ENCODE results near the gene ZDHHC7. TPM values are rescaled to one million over a fixed set of nuclear protein-coding genes. Genes with fewer than 3 reads are reported as not detected.
A peak's percentile ranks its signal among the peaks of the same experiment; 100 is the strongest.
"Not testable (repeated sequence)": the region's sequence is repeated elsewhere in the genome, so short reads cannot be mapped to it uniquely, and the experiment has no call there.

ZDHHC7 gene
- total RNA-seq, 2 experiments from 2014 or later, result 16.6 to 17.9 TPM

- H3K9me3 Mint-ChIP-seq, result no peaks in the 10 kb centered on the region
- intact Hi-C loops (cut with micrococcal nuclease), result loop anchor here (1.0 to 10.0 kb wide), 5 partner anchors 27 to 445 kb away; no protein-coding TSS in a partner anchor
- CTCF ChIA-PET, result interaction anchor here (0.6 to 6.2 kb wide), 28 partner anchors 9 to 937 kb away, joined by 3 to 82 read pairs (median 4); partner anchors contain the start of gene TAF1C
- H3K36me3 Mint-ChIP-seq (ENCODE audit: low read depth), result no peaks in the 10 kb centered on the region
- no peaks in the 10 kb centered on the region for H3K27me3 Mint-ChIP-seq (ENCODE audit: low read depth)
- H3K4me3 Mint-ChIP-seq, result no peak overlapping the region
- peak; percentile 83 for DNase-seq
- H3K27ac Mint-ChIP-seq, result no peak overlapping the region
- no peaks in the 10 kb centered on the region for H3K4me1 Mint-ChIP-seq (ENCODE audit: low read depth)
These were observed 58.8 kb downstream of the ZDHHC7 start for GRCh38 chr16:84952335-84953189.

GRCh38 chr16:84950906-84951305, 60.4 kb downstream of the ZDHHC7 start:
- H3K36me3 Mint-ChIP-seq (ENCODE audit: low read depth), result no peaks in the 10 kb centered on the region
- DNase-seq, result peak; percentile 43
- intact Hi-C loops (cut with micrococcal nuclease), result loop anchor here (5.0 to 10.0 kb wide), 2 partner anchors 276 to 444 kb away; no protein-coding TSS in a partner anchor
- H3K27me3 Mint-ChIP-seq (ENCODE audit: low read depth), result no peaks in the 10 kb centered on the region
- H3K27ac Mint-ChIP-seq, result no peak overlapping the region
- no peak overlapping the region for H3K4me3 Mint-ChIP-seq
- CTCF ChIA-PET, result interaction anchor here (0.8 to 6.2 kb wide), 8 partner anchors 12 to 212 kb away, joined by 3 to 82 read pairs (median 10); no protein-coding TSS in a partner anchor
- no peaks in the 10 kb centered on the region for H3K4me1 Mint-ChIP-seq (ENCODE audit: low read depth)
- H3K9me3 Mint-ChIP-seq, result no peaks in the 10 kb centered on the region

DNA sequence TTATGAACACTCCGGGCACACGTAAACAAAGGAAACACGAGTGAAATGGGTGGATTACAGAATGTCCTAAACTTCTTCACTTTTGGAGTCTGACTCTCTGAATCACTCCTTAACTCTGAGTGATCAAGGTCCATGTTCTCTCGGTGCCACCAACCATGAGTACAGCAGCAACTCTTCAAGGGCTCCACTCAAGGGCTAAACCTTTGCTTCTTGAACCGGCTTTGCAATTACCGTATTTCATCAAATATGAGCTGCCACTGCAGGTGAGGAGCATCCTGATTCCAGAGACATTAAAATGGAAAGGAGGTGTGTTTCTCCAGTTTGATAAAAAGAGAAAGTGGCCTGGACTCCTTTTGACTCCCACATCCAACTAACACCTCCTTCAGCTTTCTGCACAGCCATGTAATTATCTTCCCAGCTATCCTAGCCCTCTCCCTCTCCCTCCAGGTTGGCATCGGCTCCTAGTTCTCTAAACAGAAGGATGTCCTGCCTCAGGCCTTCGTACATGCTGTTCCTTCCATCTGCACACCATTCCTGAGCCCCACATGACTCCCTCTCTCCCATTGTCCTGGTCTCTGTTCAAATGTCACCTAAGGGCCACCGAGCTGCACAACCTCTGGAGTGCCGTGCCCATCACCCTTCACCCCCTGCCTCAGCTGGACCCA, 61.4 kb downstream of the ZDHHC7 start:
- DNase-seq, result no peak
- no peaks in the 10 kb centered on the region for H3K4me1 Mint-ChIP-seq (ENCODE audit: low read depth)
- no peak overlapping the region for H3K4me3 Mint-ChIP-seq
- peaks cover 2% of the 10 kb centered on the region for H3K9me3 Mint-ChIP-seq
- CTCF ChIA-PET, result interaction anchor here (1.3 to 6.2 kb wide), 4 partner anchors 13 to 64 kb away, joined by 3 to 82 read pairs (median 18); no protein-coding TSS in a partner anchor
- intact Hi-C loops (cut with micrococcal nuclease), result loop anchor here (5.0 to 10.0 kb wide), 2 partner anchors 275 to 443 kb away; no protein-coding TSS in a partner anchor
- H3K27me3 Mint-ChIP-seq (ENCODE audit: low read depth), result no peaks in the 10 kb centered on the region
- no peaks in the 10 kb centered on the region for H3K36me3 Mint-ChIP-seq (ENCODE audit: low read depth)
- no peak overlapping the region for H3K27ac Mint-ChIP-seq

DNA sequence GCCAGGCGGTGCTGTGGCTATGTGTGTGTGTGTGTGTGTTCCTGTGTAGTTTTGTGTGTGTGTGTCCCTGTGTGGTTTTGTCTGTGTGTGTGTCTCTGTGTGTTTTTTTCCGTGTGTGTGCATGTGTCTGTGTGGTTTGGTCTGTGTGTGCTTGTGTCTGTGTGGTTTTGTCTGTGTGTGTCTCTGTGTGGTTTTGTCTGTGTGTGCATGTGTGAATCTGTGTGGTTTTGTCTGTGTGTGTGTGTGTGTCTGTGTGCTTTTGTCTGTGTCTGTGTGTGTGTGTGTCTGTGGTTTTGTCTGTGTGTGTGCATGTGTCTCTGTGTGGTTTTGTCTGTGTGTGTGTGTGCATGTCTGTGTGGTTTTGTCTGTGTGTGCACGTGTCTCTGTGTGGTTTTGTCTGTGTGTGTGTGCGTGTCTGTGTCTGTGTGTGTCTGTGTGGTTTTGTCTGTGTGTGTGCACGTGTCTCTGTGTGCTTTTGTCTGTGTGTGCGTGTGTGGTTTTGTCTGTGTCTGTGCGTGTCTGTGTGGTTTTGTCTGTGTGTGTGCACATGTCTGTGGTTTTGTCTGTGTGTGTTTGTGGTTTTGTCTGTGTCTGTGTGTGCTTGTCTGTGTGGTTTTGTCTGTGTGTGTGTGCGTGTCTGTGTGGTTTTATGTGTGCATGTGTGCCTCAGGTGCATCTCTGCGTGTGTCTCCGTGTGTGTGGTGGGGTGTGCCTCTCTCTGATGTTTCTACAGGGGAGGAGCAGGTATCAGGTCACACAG, 62.3 kb downstream of the ZDHHC7 start:
- Mint-ChIP-seq H3K27ac (no peak overlapping the region), H3K36me3 (ENCODE audit: low read depth) (no peaks in the 10 kb centered on the region), H3K27me3 (ENCODE audit: low read depth) (no peaks in the 10 kb centered on the region), H3K4me1 (ENCODE audit: low read depth) (no peaks in the 10 kb centered on the region), H3K4me3 (no peak overlapping the region), H3K9me3 (peaks cover 2% of the 10 kb centered on the region)
- no peak for DNase-seq
- CTCF ChIA-PET, result no interaction called here
- intact Hi-C loops (cut with micrococcal nuclease), result no loop called here

DNA sequence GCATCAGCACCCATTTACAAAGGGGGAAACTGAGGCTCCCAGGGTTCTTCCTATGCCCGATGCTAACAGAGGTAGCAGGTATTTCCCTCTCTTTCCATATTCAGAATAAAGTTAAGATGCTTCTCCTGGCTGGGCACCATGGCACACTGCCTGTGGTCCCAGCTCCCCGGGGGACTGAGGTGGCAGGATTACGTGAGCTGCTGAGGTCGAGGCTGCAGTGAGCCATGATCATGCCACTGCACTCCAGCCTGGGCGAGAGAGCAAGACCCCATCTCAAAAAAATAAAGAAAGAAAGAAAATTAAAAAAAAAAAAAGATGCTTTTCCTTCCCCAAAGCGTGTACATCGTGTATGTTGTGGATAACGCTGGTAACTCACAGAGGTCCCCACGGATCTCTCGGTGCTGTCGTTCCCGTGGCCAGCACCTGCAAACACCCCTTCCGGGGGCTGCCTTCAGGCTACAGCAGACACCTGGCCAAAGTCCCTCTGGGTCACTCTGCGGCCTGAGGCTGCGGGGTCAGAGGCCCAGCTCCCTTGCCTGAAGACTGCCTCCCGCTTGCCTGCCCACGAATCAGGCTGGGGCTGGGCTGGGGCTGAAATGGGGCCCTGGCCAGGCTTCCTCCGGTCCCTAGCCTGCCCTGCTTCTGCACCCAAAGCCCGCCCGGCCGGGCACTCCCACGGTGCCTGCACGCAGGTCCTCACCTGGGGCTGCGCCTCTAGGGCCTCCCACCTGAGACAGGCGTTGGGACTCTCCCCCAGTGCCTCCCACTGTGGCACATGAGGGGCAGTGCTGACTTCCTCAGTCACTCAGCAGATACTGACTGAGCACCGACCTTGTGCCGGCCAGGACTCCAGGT, 63.1 kb downstream of the ZDHHC7 start:
- no peaks in the 10 kb centered on the region for H3K27me3 Mint-ChIP-seq (ENCODE audit: low read depth)
- CTCF ChIA-PET, result no interaction called here
- intact Hi-C loops (cut with micrococcal nuclease), result no loop called here

DNA sequence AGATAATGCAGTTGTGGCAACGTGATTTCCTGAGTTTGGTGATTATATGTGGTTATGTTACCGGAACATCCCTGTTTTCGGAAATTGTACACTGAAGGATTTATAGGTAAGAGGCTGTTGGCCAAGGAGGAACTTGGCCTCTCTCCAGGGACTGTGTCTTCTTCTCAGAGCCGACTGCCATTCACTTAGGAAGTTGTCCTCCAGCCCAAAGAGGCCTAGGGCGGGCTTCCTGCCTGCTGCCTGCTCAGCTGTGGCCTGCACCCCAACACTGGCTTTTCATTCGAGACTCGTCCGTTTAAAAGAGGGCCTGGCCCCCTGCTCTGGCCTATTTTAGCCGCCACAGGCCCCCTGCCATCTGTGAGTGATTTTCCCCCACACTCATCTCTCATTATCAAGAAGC, 64.3 kb downstream of the ZDHHC7 start:
- Mint-ChIP-seq H3K36me3 (ENCODE audit: low read depth) (no peaks in the 10 kb centered on the region), H3K4me1 (ENCODE audit: low read depth) (no peaks in the 10 kb centered on the region), H3K9me3 (peaks cover 2% of the 10 kb centered on the region), H3K27me3 (ENCODE audit: low read depth) (no peaks in the 10 kb centered on the region), H3K27ac (no peak overlapping the region), H3K4me3 (no peak overlapping the region)
- intact Hi-C loops (cut with micrococcal nuclease), result no loop called here
- no peak for DNase-seq
- CTCF ChIA-PET, result no interaction called here

More for the DNA sequence above, 63.1 kb downstream of the ZDHHC7 start:
- Mint-ChIP-seq H3K4me3 (no peak overlapping the region), H3K4me1 (ENCODE audit: low read depth) (no peaks in the 10 kb centered on the region), H3K36me3 (ENCODE audit: low read depth) (no peaks in the 10 kb centered on the region), H3K27ac (no peak overlapping the region), H3K9me3 (peaks cover 2% of the 10 kb centered on the region)
- no peak for DNase-seq

DNA sequence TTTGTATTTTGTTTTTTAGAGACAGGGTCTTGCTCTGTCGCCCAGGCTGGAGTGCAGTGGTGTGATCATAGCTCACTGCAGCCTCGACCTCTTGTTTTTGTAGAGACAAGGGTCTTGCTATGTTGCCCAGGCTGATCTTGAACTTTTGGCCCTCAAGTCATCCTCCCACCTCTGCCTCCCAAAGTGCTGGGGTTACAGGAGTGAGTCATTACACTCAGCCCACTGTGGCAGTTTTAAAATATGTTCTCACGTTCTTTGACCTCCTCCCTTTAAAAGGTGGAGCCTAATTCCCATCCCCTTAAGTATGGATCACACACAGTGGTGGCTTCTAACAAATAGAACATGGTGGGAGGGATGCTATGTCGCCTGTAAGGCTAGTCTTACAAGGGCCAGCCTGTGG, 67.7 kb downstream of the ZDHHC7 start:
- Mint-ChIP-seq H3K9me3 (peaks cover 2% of the 10 kb centered on the region), H3K27me3 (ENCODE audit: low read depth) (no peaks in the 10 kb centered on the region), H3K27ac (no peak overlapping the region), H3K4me1 (ENCODE audit: low read depth) (no peaks in the 10 kb centered on the region), H3K36me3 (ENCODE audit: low read depth) (no peaks in the 10 kb centered on the region), H3K4me3 (no peak overlapping the region)
- CTCF ChIA-PET, result interaction anchor here (1.7 kb wide), 1 partner anchor 27 kb away, joined by 3 read pairs; no protein-coding TSS in a partner anchor
- intact Hi-C loops (cut with micrococcal nuclease), result no loop called here
- DNase-seq, result no peak

- Mint-ChIP-seq H3K9me3 (peaks cover 2% of the 10 kb centered on the region), H3K36me3 (ENCODE audit: low read depth) (no peaks in the 10 kb centered on the region), H3K27me3 (ENCODE audit: low read depth) (no peaks in the 10 kb centered on the region), H3K4me3 (no peak overlapping the region), H3K4me1 (ENCODE audit: low read depth) (no peaks in the 10 kb centered on the region), H3K27ac (no peak overlapping the region)
- intact Hi-C loops (cut with micrococcal nuclease), result no loop called here
- CTCF ChIA-PET, result interaction anchor here (1.7 kb wide), 1 partner anchor 28 kb away, joined by 3 read pairs; no protein-coding TSS in a partner anchor
- DNase-seq, result no peak
These were observed 68.5 kb downstream of the ZDHHC7 start for GRCh38 chr16:84942786-84943185.

DNA sequence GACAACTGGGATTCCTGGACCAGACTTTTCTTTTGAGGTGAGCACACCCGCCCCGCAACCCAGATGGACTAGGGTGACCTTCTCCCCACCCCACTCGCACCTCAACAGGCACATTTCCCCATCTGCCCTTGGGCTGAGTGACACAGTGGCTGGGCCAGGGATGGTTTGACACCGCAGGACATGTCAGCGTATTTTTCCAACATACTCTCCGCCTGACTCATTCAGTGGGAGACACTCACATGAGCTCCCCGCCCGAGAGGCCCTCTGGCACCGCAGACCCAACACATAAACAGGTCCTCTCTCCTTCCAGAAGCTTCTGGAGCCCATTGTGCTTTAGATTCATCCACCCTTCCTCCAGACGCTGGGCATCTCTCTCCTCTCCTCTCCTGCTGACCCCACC, 69.4 kb downstream of the ZDHHC7 start:
- no peaks in the 10 kb centered on the region for H3K27me3 Mint-ChIP-seq (ENCODE audit: low read depth)
- H3K27ac Mint-ChIP-seq, result no peak overlapping the region
- no peak for DNase-seq
- CTCF ChIA-PET, result no interaction called here
- H3K4me1 Mint-ChIP-seq (ENCODE audit: low read depth), result no peaks in the 10 kb centered on the region
- H3K9me3 Mint-ChIP-seq, result peaks cover 2% of the 10 kb centered on the region
- intact Hi-C loops (cut with micrococcal nuclease), result no loop called here
- no peak overlapping the region for H3K4me3 Mint-ChIP-seq
- no peaks in the 10 kb centered on the region for H3K36me3 Mint-ChIP-seq (ENCODE audit: low read depth)

GRCh38 chr16:84940670-84941551, 70.4 kb downstream of the ZDHHC7 start:
- H3K4me1 Mint-ChIP-seq (ENCODE audit: low read depth), result no peaks in the 10 kb centered on the region
- intact Hi-C loops (cut with micrococcal nuclease), result no loop called here
- CTCF ChIA-PET, result no interaction called here
- H3K36me3 Mint-ChIP-seq (ENCODE audit: low read depth), result no peaks in the 10 kb centered on the region
- peaks cover 2% of the 10 kb centered on the region for H3K9me3 Mint-ChIP-seq
- no peaks in the 10 kb centered on the region for H3K27me3 Mint-ChIP-seq (ENCODE audit: low read depth)
- H3K4me3 Mint-ChIP-seq, result no peak overlapping the region
- H3K27ac Mint-ChIP-seq, result no peak overlapping the region
- DNase-seq, result no peak

DNA sequence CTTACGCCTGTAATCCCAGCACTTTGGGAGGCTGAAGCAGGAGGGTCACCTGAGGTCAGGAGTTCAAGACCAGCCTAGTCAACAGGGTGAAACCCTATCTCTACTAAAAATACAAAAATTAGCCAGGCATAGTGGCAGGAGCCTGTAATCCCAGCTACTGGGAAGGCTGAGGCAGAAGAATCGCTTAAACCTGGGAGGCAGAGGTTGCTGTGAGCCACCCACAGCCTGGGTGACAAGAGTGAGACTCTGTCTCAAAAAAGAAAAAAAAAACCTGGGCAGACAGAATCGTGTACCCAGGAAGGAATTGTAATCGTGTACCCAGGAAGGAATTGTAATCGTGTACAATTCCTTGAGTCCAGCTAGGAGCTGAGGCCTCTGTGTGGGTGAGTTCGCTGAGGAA, 72.7 kb downstream of the ZDHHC7 start:
- H3K4me1 Mint-ChIP-seq (ENCODE audit: low read depth); intact Hi-C loops (cut with micrococcal nuclease); H3K27me3 Mint-ChIP-seq (ENCODE audit: low read depth); H3K27ac Mint-ChIP-seq; H3K36me3 Mint-ChIP-seq (ENCODE audit: low read depth); H3K4me3 Mint-ChIP-seq; DNase-seq; H3K9me3 Mint-ChIP-seq: not testable (repeated sequence)
- CTCF ChIA-PET, result interaction anchor here (0.6 to 0.7 kb wide), 2 partner anchors 14 to 258 kb away, joined by 4 to 6 read pairs; no protein-coding TSS in a partner anchor
